ENCODE results near the gene CACNA1D. TPM values are rescaled to one million over a fixed set of nuclear protein-coding genes. Genes with fewer than 3 reads are reported as not detected.

Gene CACNA1D
- total and polyA plus RNA-seq, 8 donors: 0.31 to 36.5 (median 12.5) TPM

- no peak for TF ChIP-seq POLR2AphosphoS5 (IDR thresholded peaks at IDR 0.05)
- H3K36me3 ChIP-seq: no peaks in the 10 kb centered on the region
- WGBS, 5 donors: 77 to 83% (median 80%) methylated on average over 7 of the region's 7 CpGs
- no peak for DNase-seq
- H3K4me1 ChIP-seq: peaks cover 0 to 28% (median 10%) of the 10 kb centered on the region in 4 donors
- intact Hi-C loops (cut with DNase I; ENCODE audit: low total_unique reads): no loop called here
- no peaks in the 10 kb centered on the region for H3K27me3 ChIP-seq
- no peaks in the 10 kb centered on the region for H3K9me3 ChIP-seq
- H3K27ac ChIP-seq: no peak overlapping the region
- no peak overlapping the region for H3K4me3 ChIP-seq
Observed at GRCh38 chr3:53551324-53551723, 56.9 kb downstream of the CACNA1D start.

- no peak overlapping the region for H3K27ac ChIP-seq
- H3K9me3 ChIP-seq: no peaks in the 10 kb centered on the region
- H3K27me3 ChIP-seq: no peaks in the 10 kb centered on the region
- 20 to 32% (median 29%) methylated on average over 2 of the region's 2 CpGs for WGBS, 5 donors
- H3K36me3 ChIP-seq: no peaks in the 10 kb centered on the region
- TF ChIP-seq CTCF (IDR thresholded peaks at IDR 0.05) (no peak), POLR2AphosphoS5 (IDR thresholded peaks at IDR 0.05) (no peak), EP300 (IDR thresholded peaks at IDR 0.05) (no peak), POLR2A (IDR thresholded peaks at IDR 0.05) (no peak)
- DNase-seq: peak in 1 of 2 donors; percentile 40
- intact Hi-C loops (cut with DNase I; ENCODE audit: low total_unique reads): no loop called here
- H3K4me3 ChIP-seq: no peak overlapping the region
- peaks cover 0 to 28% (median 10%) of the 10 kb centered on the region in 4 donors for H3K4me1 ChIP-seq
Observed at GRCh38 chr3:53552730-53553129, 58.3 kb downstream of the CACNA1D start.

- no peaks in the 10 kb centered on the region for H3K27me3 ChIP-seq
- peaks cover 0 to 28% (median 10%) of the 10 kb centered on the region in 4 donors for H3K4me1 ChIP-seq
- intact Hi-C loops (cut with DNase I; ENCODE audit: low total_unique reads): no loop called here
- no peak for DNase-seq
- no peak overlapping the region for H3K4me3 ChIP-seq
- no peak overlapping the region for H3K27ac ChIP-seq
- no peaks in the 10 kb centered on the region for H3K36me3 ChIP-seq
- H3K9me3 ChIP-seq: no peaks in the 10 kb centered on the region
- no peak for TF ChIP-seq EP300 (IDR thresholded peaks at IDR 0.05)
- no peak for TF ChIP-seq POLR2AphosphoS5 (IDR thresholded peaks at IDR 0.05)
- TF ChIP-seq CTCF (IDR thresholded peaks at IDR 0.05): no peak
- no peak for TF ChIP-seq POLR2A (IDR thresholded peaks at IDR 0.05)
- 29 to 42% (median 37%) methylated on average over 5 of the region's 5 CpGs for WGBS, 5 donors
Observed at GRCh38 chr3:53553200-53553599, 58.8 kb downstream of the CACNA1D start.

GRCh38 chr3:53554559-53555067, 60.2 kb downstream of the CACNA1D start:
- no peaks in the 10 kb centered on the region for H3K36me3 ChIP-seq
- no peak for DNase-seq
- WGBS, 5 donors: 85 to 95% (median 88%) methylated on average over 4 of the region's 4 CpGs
- H3K4me3 ChIP-seq: no peak overlapping the region
- H3K27me3 ChIP-seq: no peaks in the 10 kb centered on the region
- H3K27ac ChIP-seq: no peak overlapping the region
- H3K9me3 ChIP-seq: no peaks in the 10 kb centered on the region
- intact Hi-C loops (cut with DNase I; ENCODE audit: low total_unique reads): no loop called here
- no peak for TF ChIP-seq CTCF (IDR thresholded peaks at IDR 0.05)
- TF ChIP-seq POLR2A (IDR thresholded peaks at IDR 0.05): no peak
- no peak for TF ChIP-seq EP300 (IDR thresholded peaks at IDR 0.05)
- no peak for TF ChIP-seq POLR2AphosphoS5 (IDR thresholded peaks at IDR 0.05)
- peaks cover 0 to 28% (median 10%) of the 10 kb centered on the region in 4 donors for H3K4me1 ChIP-seq

- TF ChIP-seq EP300 (IDR thresholded peaks at IDR 0.05): no peak
- TF ChIP-seq POLR2A (IDR thresholded peaks at IDR 0.05): no peak
- TF ChIP-seq CTCF (IDR thresholded peaks at IDR 0.05): no peak
- TF ChIP-seq POLR2AphosphoS5 (IDR thresholded peaks at IDR 0.05): no peak
- Histone ChIP-seq H3K9me3 (no peaks in the 10 kb centered on the region), H3K27ac (no peak overlapping the region), H3K4me1 (peaks cover 0 to 24% (median 10%) of the 10 kb centered on the region in 4 donors), H3K4me3 (no peak overlapping the region), H3K27me3 (no peaks in the 10 kb centered on the region), H3K36me3 (no peaks in the 10 kb centered on the region)
- no peak for DNase-seq
- intact Hi-C loops (cut with DNase I; ENCODE audit: low total_unique reads): no loop called here
- WGBS, 5 donors: 73 to 89% (median 78%) methylated on average over 4 of the region's 4 CpGs
Observed at GRCh38 chr3:53555068-53555588, 60.7 kb downstream of the CACNA1D start.
